HG02943 (cell line): ENCODE measurements around the gene FAM222A.
"Not testable (repeated sequence)": the region's sequence is repeated elsewhere in the genome, so short reads cannot be mapped to it uniquely, and the experiment has no call there.

Experiments
- ATAC-seq: cut with Tn5 transposase; IDR thresholded peaks from one replicate; pipeline ENCODE4 v1.9.1; 2021; ENCODE audit warnings: mild to moderate bottlenecking, low read depth, moderate library complexity; ENCODE audit not compliant: unreplicated experiment

Gene FAM222A

DNA sequence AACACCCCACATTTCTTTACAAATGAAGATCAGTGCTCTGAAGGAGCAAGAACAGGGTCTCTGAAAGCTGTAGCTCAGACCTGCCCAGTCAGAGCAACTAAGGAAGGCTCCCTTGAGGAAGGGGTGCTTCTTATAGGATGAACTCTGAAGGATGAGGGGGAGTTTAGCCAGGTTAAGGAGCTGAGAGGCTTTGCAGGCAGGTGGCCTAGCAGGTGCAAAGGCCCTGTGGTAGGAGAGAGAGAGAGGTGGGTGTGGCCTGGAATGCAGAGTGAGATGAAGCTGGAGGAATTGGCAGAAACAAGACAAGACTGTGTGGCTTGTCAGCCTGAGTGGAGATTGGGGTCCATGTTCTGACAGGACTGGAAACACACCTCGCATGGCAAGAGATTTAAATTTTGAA, 20.5 kb upstream of the FAM222A start:
- ATAC-seq = no peak

DNA sequence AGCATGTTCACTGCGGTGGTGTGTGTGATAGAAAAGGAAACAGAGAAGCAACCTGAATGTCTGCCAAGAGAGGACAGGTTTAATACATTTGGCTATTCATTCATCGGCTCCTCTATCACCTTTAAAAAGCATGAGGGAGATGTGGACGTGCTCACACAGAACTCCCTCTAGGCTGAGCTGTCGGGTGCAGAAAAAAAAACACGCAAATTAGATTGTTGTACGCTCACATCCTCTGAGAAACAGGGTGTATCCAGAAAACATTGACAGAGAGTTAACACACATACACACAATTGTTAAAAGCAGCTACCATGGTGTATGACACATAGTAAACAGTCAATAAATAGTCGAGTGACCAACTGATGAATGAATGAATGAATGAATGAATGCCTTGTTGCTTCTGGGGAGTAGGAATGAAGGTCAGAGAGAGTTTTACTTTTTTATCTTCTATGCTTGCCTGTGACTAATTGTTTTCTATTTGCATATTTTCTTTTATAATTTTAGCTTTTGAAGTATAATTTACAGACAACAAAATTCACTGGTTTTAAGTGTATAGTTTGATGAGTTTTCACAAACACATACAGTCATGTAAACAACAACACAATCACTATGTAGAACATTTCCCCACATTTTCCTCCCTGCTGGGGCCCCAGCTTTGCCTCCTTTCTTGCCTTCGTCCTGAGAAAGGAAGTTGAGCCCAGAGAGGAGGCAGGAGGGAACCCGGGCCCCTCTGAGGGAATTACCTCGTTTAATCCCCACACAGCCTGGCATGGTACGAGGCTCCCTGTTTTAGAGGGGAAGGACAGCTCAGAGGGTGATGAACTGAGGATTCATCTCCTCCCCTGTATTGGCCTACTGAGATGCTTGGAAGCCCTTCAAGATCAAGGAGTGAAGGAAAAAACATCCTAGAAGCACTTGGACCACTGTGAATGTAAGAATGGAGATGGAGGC, 19.7 kb upstream of the FAM222A start:
- no peak for ATAC-seq

DNA sequence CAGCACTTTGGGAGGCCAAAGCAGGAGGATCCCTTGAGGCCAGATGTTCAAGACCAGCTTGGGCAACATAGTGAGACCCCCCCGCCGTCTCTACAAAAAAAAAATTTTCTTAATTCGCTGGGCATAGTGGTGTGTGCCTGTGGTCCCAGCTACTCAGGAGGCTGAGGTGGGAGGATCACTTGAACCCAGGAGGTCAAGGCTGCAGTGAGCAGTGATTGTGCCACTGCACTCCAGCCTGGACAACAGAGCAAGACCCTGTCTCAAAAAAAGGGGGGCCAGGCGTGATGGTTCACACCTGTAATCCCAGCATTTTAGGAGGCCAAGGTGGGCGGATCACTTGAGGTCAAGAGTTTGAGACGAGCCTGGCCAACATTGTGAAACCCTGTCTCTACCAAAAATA, 19.0 kb upstream of the FAM222A start:
- not testable (repeated sequence) for ATAC-seq

DNA sequence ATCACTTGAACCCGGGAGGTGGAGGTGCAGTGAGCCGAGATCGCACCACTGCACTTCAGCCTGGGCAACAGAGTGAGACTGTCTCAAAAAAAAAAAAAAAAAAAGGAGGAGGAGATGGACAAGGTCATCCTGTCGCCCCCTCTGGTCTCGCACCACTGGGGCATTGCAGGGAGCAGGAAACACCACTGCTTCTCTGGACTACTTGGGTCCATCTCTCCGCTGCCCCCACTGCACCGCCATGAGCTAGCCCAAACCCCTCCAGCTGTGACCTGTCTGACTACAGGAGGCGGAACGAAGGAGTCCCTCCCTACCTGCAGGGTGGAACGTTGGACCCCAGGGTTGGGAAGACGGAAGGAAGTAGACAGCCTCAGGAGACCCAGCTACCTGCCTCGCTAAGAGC, 18.2 kb upstream of the FAM222A start:
- ATAC-seq = no peak

DNA sequence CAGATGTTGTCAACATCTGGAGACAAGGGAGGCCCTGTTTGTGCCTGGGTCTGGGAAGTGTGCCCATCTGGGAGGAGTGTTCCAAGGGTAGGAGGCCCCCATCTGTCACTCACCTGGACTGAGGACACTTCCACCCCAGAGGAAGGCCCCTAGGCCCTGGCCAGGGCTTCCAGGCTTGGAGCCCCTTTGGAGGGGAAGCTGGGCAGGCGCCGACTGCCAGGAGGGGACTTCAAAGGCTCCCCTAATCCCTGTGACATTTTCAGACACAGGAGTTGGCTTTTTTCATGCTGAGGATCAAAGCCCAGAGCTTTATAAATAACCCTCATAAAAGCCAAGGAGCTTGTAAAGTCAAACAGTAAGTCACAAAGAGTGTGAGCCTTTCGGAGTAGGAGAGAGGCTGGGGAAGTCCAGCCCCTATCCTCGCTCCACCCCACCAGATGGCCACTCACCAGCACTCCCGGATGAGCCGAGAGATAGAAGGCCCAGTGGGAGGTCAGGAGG, 17.6 kb upstream of the FAM222A start:
- ATAC-seq = no peak

DNA sequence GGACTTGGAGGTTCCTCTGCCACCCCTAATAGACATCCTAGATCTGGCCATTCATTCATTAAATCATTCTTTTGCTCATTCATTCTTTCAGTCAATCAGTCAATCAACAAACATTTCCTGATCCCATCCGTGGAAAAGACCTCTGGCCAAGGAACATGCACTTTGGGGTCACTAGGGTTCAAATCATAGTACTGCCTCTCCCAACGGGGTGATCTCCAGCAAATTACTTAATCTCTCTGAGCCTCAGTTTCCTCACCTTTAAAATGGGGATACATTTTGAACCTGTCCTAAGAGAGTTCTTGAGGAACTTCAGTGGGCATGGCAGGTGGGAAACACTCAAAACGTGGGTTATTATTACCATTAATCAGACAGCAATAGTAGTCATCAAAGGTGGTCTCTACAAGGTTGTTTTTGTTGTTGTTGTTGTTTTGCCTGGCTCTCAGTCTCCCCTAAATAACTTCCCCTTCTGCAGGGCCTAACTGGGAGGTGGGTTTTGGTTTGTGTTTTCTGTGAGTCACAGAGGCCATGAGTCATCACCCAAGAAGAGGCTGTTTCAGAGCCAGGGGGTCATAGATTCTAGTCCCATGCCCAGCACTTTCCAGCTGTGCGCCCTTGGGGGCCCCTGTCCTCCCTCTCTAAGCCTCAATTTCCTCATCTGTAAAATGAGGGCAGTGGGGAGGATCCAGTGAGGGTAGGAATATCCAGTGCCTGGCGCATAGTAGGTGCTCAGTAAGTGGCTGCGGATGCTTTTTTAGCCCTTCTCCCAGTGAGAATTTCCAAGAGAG, 16.9 kb upstream of the FAM222A start:
- ATAC-seq = no peak

DNA sequence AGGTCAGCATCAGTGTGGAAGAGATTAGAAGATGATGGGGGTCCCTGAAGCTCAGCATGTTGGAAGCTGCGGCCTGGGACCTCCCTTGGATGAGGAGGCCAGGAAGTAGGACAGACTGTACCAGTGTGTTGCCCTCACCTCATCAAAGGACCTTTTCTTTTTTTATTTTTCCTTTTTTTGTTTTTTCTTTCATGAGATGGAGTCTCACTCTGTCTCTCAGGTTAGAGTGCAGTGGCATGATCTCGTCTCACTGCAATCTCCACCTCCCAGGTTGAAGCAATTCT, 16.4 kb upstream of the FAM222A start:
- ATAC-seq = no peak

DNA sequence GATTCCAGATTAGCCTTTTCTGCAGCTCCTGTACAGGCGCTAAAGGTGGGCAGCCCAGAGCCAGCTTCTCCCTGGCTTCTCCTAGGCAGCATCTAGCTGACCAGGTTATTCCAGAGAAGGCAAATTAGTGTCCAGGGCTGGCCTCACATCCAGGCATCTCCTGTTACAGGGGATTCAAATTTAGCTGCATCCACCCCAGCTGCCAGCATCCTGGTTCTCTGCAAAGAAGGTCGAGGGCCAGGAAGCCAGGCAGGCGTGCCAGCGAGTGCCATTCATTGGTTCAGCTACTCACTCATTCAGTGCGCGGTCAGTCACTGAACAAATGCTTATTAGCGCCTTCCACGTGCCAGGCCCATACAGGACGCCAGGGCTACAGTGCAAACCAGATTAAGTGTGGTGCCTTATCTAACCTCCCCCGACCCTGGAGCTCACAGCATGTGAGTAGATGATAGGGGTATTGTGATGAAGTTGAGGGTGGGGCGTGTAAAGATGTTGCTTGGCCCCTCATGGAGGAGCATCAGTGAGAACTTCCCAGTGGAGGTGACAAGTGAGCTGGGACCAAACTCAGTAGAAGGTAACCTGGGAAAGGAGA, 15.7 kb upstream of the FAM222A start:
- no peak for ATAC-seq

DNA sequence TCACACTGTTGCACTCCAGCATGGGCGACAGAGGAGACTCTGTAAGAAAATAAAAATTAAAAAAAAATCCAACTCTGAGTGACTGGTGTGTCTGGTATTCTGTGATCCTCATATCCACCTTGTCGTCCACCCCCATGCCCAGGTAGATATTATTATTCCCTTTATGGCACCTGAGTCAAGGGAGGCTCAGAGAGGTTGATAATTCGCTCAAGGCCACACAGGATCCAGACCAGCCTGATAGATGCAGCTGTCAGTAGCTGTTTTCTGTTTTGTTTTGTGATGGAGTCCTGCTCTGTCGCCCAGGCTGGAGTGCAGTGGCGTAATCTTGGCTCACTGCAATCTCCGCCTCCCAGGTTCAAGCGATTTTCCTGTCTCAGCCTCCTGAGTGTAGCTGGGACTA, 14.8 kb upstream of the FAM222A start:
- ATAC-seq = no peak

DNA sequence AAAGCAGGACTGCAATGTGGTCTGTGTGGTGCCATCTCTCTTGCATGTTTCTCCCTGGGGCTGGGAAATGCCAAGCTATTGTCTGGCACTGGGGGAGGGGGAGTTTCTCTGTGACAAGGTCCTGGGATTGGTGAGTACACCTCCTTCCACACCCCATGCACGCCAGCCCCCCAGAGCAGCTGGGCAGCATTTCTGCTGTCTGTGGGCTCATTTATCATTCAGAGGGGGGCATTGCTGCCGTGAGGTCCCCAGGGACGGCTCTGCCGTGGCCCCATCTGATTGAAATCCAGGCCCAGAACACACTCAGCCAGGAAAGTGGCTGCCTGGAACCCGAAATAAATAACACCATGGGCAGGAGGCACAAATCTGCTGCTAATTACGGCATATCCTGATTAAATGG, 12.6 kb upstream of the FAM222A start:
- no peak for ATAC-seq

DNA sequence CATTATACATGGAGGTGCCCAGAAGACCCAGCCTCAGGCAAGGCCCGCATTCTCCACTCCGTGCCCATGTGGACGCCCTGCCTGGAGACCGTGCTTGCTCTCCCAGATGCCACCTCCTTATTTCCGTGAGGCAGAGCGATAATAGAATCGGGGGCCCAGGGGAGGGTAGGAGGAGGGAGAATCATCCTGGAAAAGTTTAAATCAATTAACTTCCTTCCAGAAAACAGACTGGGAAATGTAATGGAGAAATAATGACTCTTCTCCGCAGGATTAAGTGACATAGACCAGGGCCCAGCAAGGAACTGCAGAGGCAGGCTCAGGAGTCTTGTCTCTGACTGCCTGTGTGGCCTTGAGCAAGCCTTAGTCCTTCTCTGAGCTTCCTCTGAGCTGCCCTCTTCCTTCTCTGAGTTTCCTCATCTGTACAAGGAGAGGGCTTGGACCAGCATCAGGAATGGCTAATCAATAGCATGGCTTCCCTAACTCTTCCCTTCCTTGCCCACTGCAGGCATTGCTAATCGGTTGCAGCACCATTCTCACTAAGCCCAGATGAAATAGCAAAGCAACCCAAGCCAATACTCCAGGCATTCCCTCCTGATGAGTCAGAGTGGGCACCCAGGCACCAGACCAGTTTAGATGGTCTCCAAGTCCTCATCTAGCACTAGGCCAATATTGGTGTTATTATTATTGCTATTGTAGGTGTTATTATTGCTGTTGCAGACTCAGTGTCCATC, 11.3 kb upstream of the FAM222A start:
- no peak for ATAC-seq

DNA sequence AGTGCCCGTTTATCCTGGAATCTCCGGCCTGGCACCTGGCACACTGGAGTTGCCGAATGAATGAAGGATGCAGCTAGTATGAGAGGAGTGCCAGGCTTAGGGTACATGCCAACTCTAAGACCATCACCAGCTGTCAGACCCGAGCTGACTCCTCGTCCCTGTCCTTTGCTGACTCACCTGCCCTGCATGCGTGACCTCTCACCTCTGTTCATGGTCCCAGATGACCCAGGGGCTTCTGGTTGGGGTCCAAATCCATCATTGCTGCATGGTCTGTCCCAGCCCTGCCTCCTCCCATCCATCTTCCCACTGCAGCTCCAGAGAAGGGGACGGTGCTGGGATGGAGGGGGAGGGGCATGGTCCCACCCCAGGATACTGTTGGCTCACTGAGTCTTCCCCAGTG, 9.9 kb upstream of the FAM222A start:
- ATAC-seq = no peak

DNA sequence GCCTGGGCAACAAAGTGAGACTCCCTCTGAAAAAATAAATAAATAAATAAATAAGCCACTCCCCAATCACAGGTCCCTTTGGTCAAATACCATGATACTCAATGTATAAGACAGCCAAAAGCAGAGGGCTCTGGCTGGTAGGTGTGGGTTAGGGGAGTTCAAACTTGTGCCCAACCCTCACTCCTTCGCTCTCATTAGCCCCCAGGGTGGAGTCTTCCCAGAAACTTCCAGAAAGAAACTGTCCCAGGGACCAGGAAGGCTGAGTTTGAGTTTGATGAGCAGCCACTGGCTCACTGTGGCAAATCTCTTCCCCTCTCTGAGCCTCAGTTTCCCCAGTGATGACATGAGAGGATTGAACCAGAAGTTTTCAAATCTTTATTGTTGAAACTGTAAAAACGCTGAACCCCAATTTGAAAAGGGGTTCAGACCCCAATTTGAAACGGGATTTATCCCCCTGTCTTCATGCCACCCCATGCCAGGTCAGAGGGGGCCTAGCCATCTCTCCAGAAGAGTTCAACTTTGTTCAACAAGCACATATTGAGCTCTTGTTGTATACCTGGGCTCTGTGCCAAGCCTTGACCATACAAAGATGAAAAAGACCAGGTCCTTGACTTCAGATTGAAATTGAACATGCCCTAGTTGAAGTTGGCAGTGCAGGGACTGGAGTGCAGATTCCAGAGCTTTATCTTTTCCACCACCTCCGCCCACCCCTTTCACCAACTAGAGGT, 9.1 kb upstream of the FAM222A start:
- ATAC-seq = no peak

DNA sequence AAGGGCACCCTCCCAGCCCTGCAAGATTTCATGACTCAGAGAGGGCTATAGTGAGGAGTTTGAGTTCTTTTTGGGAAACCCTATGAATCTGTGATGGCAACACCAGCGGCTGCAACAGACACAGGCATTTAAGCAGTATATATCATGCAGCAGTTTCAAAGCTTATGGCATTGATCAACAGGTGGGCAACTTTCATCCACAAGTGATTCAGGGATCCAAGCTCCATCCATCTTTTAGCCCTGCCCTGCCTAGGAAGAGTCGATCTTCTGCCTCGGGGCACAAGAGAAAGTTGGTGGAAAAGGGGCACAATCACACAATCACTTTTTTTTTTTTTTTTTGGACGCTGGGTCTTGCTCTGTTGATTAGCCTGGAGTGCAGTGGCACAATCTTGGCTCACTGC, 8.3 kb upstream of the FAM222A start:
- no peak for ATAC-seq

DNA sequence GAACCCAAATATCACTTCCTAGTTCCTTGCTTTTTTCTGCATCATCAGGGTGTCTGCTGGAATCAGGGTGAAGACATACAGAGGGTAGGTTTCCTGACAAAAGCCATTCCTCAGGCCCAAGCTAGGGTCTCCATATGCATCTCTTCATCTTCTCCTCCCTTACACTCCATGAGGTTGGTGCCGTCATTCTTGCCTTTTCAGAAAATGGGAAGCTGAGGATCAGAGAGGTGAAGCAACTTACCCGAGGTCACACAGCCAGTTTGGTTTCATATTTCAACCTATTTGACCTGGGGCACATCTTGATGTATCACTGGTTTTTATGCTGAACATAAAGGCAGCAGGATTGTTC, 7.3 kb upstream of the FAM222A start:
- no peak for ATAC-seq

DNA sequence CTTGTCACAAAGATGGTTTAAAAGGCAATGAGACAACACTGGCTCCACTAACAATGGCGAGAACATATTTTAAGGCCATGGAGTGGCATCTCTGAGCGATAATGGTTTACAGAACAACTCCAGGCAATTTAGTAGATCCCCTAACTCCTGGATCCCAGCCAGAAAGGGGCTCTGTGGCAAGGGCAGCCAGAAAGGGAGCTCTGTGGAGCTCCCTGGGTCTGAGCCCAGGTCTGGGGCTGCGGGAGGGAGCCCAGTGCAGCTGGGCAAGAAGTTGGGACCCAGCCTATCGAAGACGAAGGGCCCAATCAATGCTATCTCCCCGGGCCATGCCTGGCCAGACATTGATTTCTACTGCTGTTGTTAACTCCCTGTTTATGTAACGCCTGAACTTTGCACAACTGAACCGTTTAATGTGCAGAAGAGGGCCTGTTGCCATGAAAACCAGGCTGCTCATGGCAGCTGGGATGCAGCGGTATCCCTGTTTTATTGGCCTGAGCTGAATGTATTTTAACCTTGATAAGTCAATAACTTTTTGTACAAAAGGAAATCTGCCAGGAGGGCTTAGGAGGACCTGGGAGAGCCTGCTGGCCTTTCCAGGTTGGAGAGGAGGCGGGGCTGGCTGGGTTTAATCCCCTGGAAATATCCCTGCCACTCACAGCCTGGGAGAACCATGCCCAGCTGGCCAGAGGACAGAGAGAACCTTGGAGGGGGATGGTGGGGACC, 6.7 kb upstream of the FAM222A start:
- no peak for ATAC-seq

DNA sequence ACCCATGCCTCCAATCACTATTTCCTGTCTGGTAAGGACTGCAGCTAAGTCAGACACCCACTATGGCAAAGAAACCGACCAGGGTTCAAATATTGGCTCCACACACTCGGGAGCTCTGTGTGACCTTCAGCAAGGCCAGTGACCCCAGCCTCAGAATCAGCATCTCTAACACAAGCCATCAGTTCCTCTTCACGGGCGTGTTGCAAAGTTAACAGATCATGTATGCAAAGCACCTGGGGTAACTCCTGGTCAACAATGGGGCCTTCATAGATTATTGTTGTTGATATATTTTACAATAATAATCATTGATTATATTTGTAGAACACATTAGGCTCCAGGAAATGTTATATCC, 6.2 kb upstream of the FAM222A start:
- no peak for ATAC-seq

DNA sequence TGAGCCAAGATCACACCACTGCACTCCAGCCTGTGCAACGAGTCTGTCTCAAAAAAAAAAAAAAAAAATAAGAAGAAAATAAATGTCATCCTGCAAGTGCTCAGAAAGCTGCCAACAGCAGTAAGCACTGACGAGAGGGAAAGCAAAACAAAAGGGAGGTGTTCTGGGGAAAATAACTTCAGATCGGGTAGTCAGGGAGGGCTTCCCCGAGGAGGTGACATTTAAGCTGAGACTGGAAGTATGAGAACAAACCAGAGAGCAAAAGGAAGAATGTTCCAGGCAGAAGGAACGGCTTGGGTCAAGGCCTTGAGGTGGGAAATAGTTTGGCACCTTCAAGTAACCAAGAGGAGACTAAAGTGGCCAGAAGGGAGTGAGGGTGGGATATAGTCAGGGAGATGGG, 4.7 kb upstream of the FAM222A start:
- ATAC-seq = no peak

DNA sequence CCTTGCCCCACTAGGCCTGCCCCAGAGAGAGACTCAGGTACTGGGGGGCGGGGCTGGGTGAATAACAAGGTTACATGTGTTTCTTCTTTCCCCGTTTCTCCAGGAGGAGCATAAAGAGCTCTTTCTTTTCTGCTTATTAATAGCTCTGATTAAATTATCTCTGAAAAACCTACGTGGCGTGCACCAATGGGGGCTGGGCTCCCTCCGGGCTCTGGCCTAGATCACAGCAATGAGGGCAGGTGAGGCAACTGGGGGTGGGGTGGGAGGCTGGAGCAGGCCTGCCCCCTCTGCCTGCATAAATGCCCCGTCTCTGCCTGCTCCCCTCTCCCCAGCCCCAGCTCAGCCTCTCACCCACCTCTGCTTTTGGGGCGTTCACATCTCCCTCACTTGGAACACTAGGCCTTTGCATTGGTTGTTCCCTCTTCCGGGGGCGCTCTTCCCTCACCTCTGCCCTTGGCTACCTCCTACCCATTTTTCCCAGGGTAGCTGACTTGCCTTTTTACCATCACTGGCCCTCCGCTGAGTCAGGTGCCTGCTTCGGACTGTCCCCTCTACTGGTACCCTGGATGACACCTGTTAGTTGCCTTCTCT, 4.1 kb upstream of the FAM222A start:
- no peak for ATAC-seq
